H9 (cell line): Measurements from ENCODE around the gene TSC22D3. TPM values are rescaled to one million over a fixed set of nuclear protein-coding genes. Genes with fewer than 3 reads are reported as not detected.

ENCODE experiments used
- DNase-seq: peaks from one replicate; pipeline ENCODE4 v3.0.0-alpha.2; 2017
- H2AFZ ChIP-seq: one replicate; pipeline ENCODE4 v1.6.1; 2013; ENCODE audit warnings: mild to moderate bottlenecking, low read length, control low read depth, moderate library complexity
- H2AK5ac ChIP-seq: 2 replicates; pipeline ENCODE4 v1.6.1; 2013; ENCODE audit warnings: low read length, control low read depth, mixed read lengths; ENCODE audit not compliant: insufficient read length
- H2BK120ac ChIP-seq: one replicate; pipeline ENCODE4 v1.6.1; 2013; ENCODE audit warnings: low read depth, mild to moderate bottlenecking, low read length, control low read depth, inconsistent platforms; ENCODE audit not compliant: poor library complexity, severe bottlenecking
- H2BK12ac ChIP-seq: 2 replicates; pipeline ENCODE4 v1.6.1; 2013; ENCODE audit warnings: low read length, control low read depth, mixed read lengths, low read depth; ENCODE audit not compliant: insufficient read length
- H2BK15ac ChIP-seq: 2 replicates; pipeline ENCODE4 v1.6.1; 2013; ENCODE audit warnings: low read depth, low read length, control low read depth
- H2BK20ac ChIP-seq: one replicate; pipeline ENCODE4 v1.6.1; 2013; ENCODE audit warnings: low read depth, mild to moderate bottlenecking, low read length, control low read depth, inconsistent platforms; ENCODE audit not compliant: poor library complexity, severe bottlenecking
- H2BK5ac ChIP-seq: 2 replicates; pipeline ENCODE4 v1.6.1; 2013; ENCODE audit warnings: low read length, control low read depth, mixed read lengths; ENCODE audit not compliant: insufficient read length
- H3K14ac ChIP-seq: 2 replicates; pipeline ENCODE4 v1.6.1; 2013; ENCODE audit warnings: low read length, control low read depth; ENCODE audit not compliant: insufficient read depth
- H3K18ac ChIP-seq: 2 replicates; pipeline ENCODE4 v1.6.1; 2013; ENCODE audit warnings: low read depth, mild to moderate bottlenecking, mixed read lengths, low read length, control low read depth; ENCODE audit not compliant: insufficient read length
- H3K23ac ChIP-seq: 2 replicates; pipeline ENCODE4 v1.6.1; 2013; ENCODE audit warnings: low read length, control low read depth, mixed read lengths, low read depth; ENCODE audit not compliant: insufficient read length
- H3K23me2 ChIP-seq: 2 replicates; pipeline ENCODE4 v1.6.1; 2013; ENCODE audit warnings: low read depth, mild to moderate bottlenecking, mixed read lengths, low read length, control low read depth; ENCODE audit not compliant: insufficient read length, poor library complexity, severe bottlenecking
- H3K27ac ChIP-seq: 2 replicates; pipeline ENCODE4 v1.5.1; 2013; ENCODE audit warnings: low read length, control low read depth, mixed read lengths, low read depth; ENCODE audit not compliant: insufficient read length
- H3K27me3 ChIP-seq: 2 replicates; pipeline ENCODE4 v1.6.1; 2013; ENCODE audit warnings: low read length, control low read depth, inconsistent platforms; ENCODE audit not compliant: insufficient read depth
- H3K4ac ChIP-seq: 2 replicates; pipeline ENCODE4 v1.6.1; 2013; ENCODE audit warnings: low read depth, mild to moderate bottlenecking, control low read depth, inconsistent platforms, low read length, moderate library complexity
- H3K4me1 ChIP-seq: 2 replicates; pipeline ENCODE4 v1.6.1; 2013; ENCODE audit warnings: low read length, control low read depth, inconsistent platforms; ENCODE audit not compliant: insufficient read depth
- H3K4me2 ChIP-seq: 2 replicates; pipeline ENCODE4 v1.6.1; 2013; ENCODE audit warnings: low read length, control low read depth, mixed read lengths; ENCODE audit not compliant: insufficient read length, insufficient read depth
- H3K56ac ChIP-seq: 2 replicates; pipeline ENCODE4 v1.6.1; 2013; ENCODE audit warnings: low read depth, mild to moderate bottlenecking, mixed read lengths, low read length, control low read depth; ENCODE audit not compliant: insufficient read length
- H3K79me1 ChIP-seq: 2 replicates; pipeline ENCODE4 v1.6.1; 2013; ENCODE audit warnings: low read depth, mild to moderate bottlenecking, moderate library complexity, low read length, control low read depth, inconsistent platforms; ENCODE audit not compliant: insufficient read depth, poor library complexity, severe bottlenecking
- H3K79me2 ChIP-seq: 2 replicates; pipeline ENCODE4 v1.6.1; 2013; ENCODE audit warnings: low read length, control low read depth, inconsistent platforms; ENCODE audit not compliant: insufficient read depth
- H3K9ac ChIP-seq: 2 replicates; pipeline ENCODE4 v1.6.1; 2013; ENCODE audit warnings: low read length, control low read depth, mixed read lengths; ENCODE audit not compliant: insufficient read length; ENCODE audit errors: extremely low read depth
- H3K9me3 ChIP-seq: one replicate; pipeline ENCODE4 v1.6.1; 2013; ENCODE audit warnings: low read depth, low read length, inconsistent platforms; ENCODE audit not compliant: control insufficient read depth
- H3T11ph ChIP-seq: one replicate; pipeline ENCODE4 v1.6.1; 2013; ENCODE audit warnings: mild to moderate bottlenecking, low read length, control low read depth, inconsistent platforms
- H4K20me1 ChIP-seq: one replicate; pipeline ENCODE4 v1.6.1; 2013; ENCODE audit not compliant: control insufficient read depth, insufficient read length, insufficient read depth
- H4K5ac ChIP-seq: 2 replicates; pipeline ENCODE4 v1.6.1; 2013; ENCODE audit warnings: low read depth, mild to moderate bottlenecking, mixed read lengths, low read length, control low read depth; ENCODE audit not compliant: insufficient read length
- H4K8ac ChIP-seq: replicated peaks from 2 replicates; pipeline ENCODE4 v1.6.1; 2013; ENCODE audit warnings: low read length, control low read depth, mixed read lengths, low read depth; ENCODE audit not compliant: insufficient read length
- H4K91ac ChIP-seq: 2 replicates; pipeline ENCODE4 v1.6.1; 2013; ENCODE audit warnings: low read depth, mild to moderate bottlenecking, moderate library complexity, mixed read lengths, low read length, control low read depth; ENCODE audit not compliant: insufficient read length
- H3K27ac Mint-ChIP-seq, 3 experiments: 2 replicates in 2 of 3; 3 replicates in 1 of 3; pipeline ENCODE4 v1.8.0; 2020 to 2021; ENCODE audit warnings: mixed read lengths in 3 of 3, mild to moderate bottlenecking in 1 of 3, moderate library complexity in 1 of 3
- H3K27me3 Mint-ChIP-seq: 2 replicates; pipeline ENCODE4 v1.8.0; 2021; ENCODE audit warnings: low read depth, mild to moderate bottlenecking, moderate library complexity, mixed read lengths
- H3K36me3 Mint-ChIP-seq, 3 experiments: 2 replicates in 2 of 3; 3 replicates in 1 of 3; pipeline ENCODE4 v1.8.0; 2020 to 2021; ENCODE audit warnings: low read depth in 3 of 3, mixed read lengths in 3 of 3; ENCODE audit not compliant: insufficient read depth in 1 of 3
- H3K4me1 Mint-ChIP-seq, 2 experiments: 2 replicates each; pipeline ENCODE4 v1.8.0; 2020; ENCODE audit warnings: mixed read lengths in 2 of 2
- H3K4me3 Mint-ChIP-seq, 2 experiments: 2 replicates in 1 of 2; 3 replicates in 1 of 2; pipeline ENCODE4 v1.8.0; 2020 to 2021; ENCODE audit warnings: mild to moderate bottlenecking in 2 of 2, mixed read lengths in 2 of 2, moderate library complexity in 1 of 2
- H3K9me3 Mint-ChIP-seq, 2 experiments: 2 replicates in 1 of 2; 3 replicates in 1 of 2; pipeline ENCODE4 v1.8.0; 2020; ENCODE audit warnings: mild to moderate bottlenecking in 2 of 2, mixed read lengths in 2 of 2, moderate library complexity in 1 of 2
- WGBS: extraction: QIAGEN DNeasy Blood & Tissue Kit; methylation state at CpG from one replicate; pipeline ENCODE4 v1.1.7; 2013; ENCODE audit warnings: missing lambda C conversion rate, low lambda C conversion rate, mixed read lengths; ENCODE audit not compliant: insufficient read length; ENCODE audit errors: extremely low coverage; 5-methylcytosine and 5-hydroxymethylcytosine counted together
- total RNA-seq: library from RNA; stranded (reverse); gene quantifications from 2 replicates; pipeline ENCODE4 v1.2.1, GENCODE V29; 2021
- TF ChIP-seq, protein P1 (sequence below): fragments of 200-600 bp; sonication (generic); conservative IDR thresholded peaks from 3 replicates; pipeline ENCODE4 v1.8.0; 2021; ENCODE audit warnings: antibody characterized with exemption, mild to moderate bottlenecking

Gene TSC22D3
- total RNA-seq, 1 experiment from 2014 or later, result 10.5 TPM

- no peak overlapping the region for H4K5ac ChIP-seq
- no peak overlapping the region for H2BK5ac ChIP-seq
- no peak overlapping the region for H4K8ac ChIP-seq
- H3K14ac ChIP-seq, result no peak overlapping the region
- no peak overlapping the region for H3K9ac ChIP-seq
- H3K27me3 ChIP-seq, result no peaks in the 10 kb centered on the region; the same call in 1 of the 2 replicates
- H2AK5ac ChIP-seq, result no peak overlapping the region
- H3K23ac ChIP-seq, result no peak overlapping the region
- Mint-ChIP-seq H3K27ac (peak overlapping the region in 1 of 3 experiments; percentile 10; a peak in 1 of 7 replicates), H3K9me3 (peaks cover 0 to 47% of the 10 kb centered on the region in 2 experiments; a peak in 2 of 5 replicates), H3K4me1 (peaks cover 5 to 29% of the 10 kb centered on the region in 2 experiments), H3K4me3 (no peak overlapping the region), H3K36me3 (peaks cover 0 to 4% (median 0%) of the 10 kb centered on the region in 3 experiments; a peak in 1 of 7 replicates), H3K27me3 (no peaks in the 10 kb centered on the region; the same call in 1 of the 2 replicates)
- no peak overlapping the region for H3K4ac ChIP-seq
- H3K56ac ChIP-seq, result no peak overlapping the region
- H3K18ac ChIP-seq, result no peak overlapping the region
- no peaks in the 10 kb centered on the region for H3K23me2 ChIP-seq
- DNase-seq, result no peak
- no peak overlapping the region for H3T11ph ChIP-seq
- no peak overlapping the region for H2BK20ac ChIP-seq
- WGBS, result no CpG with 5 or more reads among the region's 4 CpGs
- no peaks in the 10 kb centered on the region; the same call in 1 of the 2 replicates for H3K4me1 ChIP-seq
- no peaks in the 10 kb centered on the region for H4K20me1 ChIP-seq
- no peaks in the 10 kb centered on the region for H3K79me2 ChIP-seq
- no peak overlapping the region for H2BK120ac ChIP-seq
- no peaks in the 10 kb centered on the region for H3K9me3 ChIP-seq
- no peak overlapping the region for H2BK12ac ChIP-seq
- H3K4me2 ChIP-seq, result no peak overlapping the region
- no peaks in the 10 kb centered on the region for H3K79me1 ChIP-seq
- no peak overlapping the region for H3K27ac ChIP-seq
- TF ChIP-seq, protein P1, sequence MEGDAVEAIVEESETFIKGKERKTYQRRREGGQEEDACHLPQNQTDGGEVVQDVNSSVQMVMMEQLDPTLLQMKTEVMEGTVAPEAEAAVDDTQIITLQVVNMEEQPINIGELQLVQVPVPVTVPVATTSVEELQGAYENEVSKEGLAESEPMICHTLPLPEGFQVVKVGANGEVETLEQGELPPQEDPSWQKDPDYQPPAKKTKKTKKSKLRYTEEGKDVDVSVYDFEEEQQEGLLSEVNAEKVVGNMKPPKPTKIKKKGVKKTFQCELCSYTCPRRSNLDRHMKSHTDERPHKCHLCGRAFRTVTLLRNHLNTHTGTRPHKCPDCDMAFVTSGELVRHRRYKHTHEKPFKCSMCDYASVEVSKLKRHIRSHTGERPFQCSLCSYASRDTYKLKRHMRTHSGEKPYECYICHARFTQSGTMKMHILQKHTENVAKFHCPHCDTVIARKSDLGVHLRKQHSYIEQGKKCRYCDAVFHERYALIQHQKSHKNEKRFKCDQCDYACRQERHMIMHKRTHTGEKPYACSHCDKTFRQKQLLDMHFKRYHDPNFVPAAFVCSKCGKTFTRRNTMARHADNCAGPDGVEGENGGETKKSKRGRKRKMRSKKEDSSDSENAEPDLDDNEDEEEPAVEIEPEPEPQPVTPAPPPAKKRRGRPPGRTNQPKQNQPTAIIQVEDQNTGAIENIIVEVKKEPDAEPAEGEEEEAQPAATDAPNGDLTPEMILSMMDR, result no peak
- H4K91ac ChIP-seq, result no peak overlapping the region
- no peak overlapping the region for H2AFZ ChIP-seq
- no peak overlapping the region for H2BK15ac ChIP-seq
Measured at GRCh38 chrX:107704181-107704580, 71.4 kb downstream of the TSC22D3 start.
